Stimulated activated CD8-positive, alpha-beta memory T cell treated with anti-CD3 and anti-CD28 coated beads, Interleukin-15, amount 100 ng/mL, for 48 hours (primary cell): Measurements from ENCODE around the gene DOLK.

Experiments used
- DNase-seq, 2 donors: peaks; one replicate each; pipeline ENCODE4 v3.0.0-alpha.2; 2020; ENCODE audit warnings: low read depth in 2 of 2

DOLK gene

GRCh38 chr9:128906741-128907140, 40.7 kb downstream of the DOLK start:
- DNase-seq = no peak

- no peak for DNase-seq
Observed at GRCh38 chr9:128905964-128906363, 41.4 kb downstream of the DOLK start.

- no peak for DNase-seq
Observed at GRCh38 chr9:128903871-128904620, 43.4 kb downstream of the DOLK start.

GRCh38 chr9:128903079-128903461, 44.3 kb downstream of the DOLK start:
- DNase-seq = no peak

- peak; percentile 73 to 76 for DNase-seq
Observed at GRCh38 chr9:128902351-128903078, 44.9 kb downstream of the DOLK start.

- no peak for DNase-seq
Observed at GRCh38 chr9:128901822-128902221, 45.6 kb downstream of the DOLK start.

GRCh38 chr9:128901379-128901778, 46.0 kb downstream of the DOLK start:
- no peak for DNase-seq

GRCh38 chr9:128899566-128900322, 47.7 kb downstream of the DOLK start:
- no peak for DNase-seq

- DNase-seq = no peak
Observed at GRCh38 chr9:128898845-128899565, 48.4 kb downstream of the DOLK start.

GRCh38 chr9:128898382-128898781, 49.0 kb downstream of the DOLK start:
- DNase-seq = no peak

GRCh38 chr9:128895556-128895955, 51.8 kb downstream of the DOLK start:
- no peak for DNase-seq
